ENCODE data around the gene RPL18. TPM values are rescaled to one million over a fixed set of nuclear protein-coding genes. Genes with fewer than 3 reads are reported as not detected.

Gene RPL18
- total RNA-seq, 3 donors from 2014 or later (not counting 1 experiment from before 2014, with no cell fraction given) = 900 to 1,086 (median 1,066) TPM

DNA sequence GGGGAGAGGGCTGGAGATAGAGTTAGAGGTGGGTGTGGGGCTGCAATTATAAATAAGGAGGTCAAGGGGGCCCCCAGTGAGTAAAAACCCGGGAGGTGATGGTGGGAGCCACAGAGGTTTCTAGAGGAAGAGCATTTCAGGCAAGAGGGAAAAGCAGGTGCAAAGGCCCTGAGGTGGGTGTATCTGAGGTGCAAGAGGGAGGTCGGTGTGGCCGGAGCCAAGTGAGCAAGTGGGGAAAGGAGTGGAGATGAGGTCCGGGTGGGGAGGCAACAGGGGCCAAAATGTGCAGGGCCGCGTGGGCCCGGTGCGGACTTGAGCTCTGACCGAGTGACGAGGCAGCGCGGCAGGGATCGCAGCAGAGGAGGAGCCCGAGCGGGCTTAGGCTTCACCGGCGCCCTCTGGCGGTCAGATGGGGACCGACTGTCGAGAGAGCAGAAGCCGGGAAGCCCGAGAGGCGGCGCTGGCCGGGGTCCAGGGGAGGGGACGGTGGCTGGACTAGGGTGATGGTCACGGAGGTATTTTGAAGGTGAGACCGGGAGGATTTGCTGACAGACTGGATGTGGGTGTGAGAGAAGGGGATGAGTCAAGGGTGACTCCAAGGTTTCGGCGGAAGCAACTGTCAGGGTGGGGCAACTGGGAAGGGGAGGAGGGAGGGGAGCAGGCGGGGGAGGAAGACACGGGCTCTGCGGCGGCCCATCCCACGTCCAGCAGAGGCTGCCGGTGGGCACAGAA lies 30.1 kb downstream of the RPL18 start:
- Mint-ChIP-seq H3K4me3 (peak overlapping the region; percentile 49), H3K4me1 (peaks cover 14 to 17% of the 10 kb centered on the region in 2 donors), H3K27me3 (ENCODE audit: low read depth in 2 of 2) (peaks cover 7 to 8% of the 10 kb centered on the region in 2 donors), H3K36me3 (no peaks in the 10 kb centered on the region), H3K27ac (peak overlapping the region in 1 of 2 donors; percentile 87), H3K9me3 (no peaks in the 10 kb centered on the region)
- no peaks in the 10 kb centered on the region for H3K27me3 ChIP-seq (ENCODE audit: control insufficient read depth, insufficient read depth, low read length)
- WGBS (ENCODE audit: insufficient coverage) = 3% methylated on average over 36 of the region's 36 CpGs
- H3K9me3 ChIP-seq (ENCODE audit: control insufficient read depth, insufficient read depth, low read length) = peaks cover 5% of the 10 kb centered on the region
- DNase-seq (peak; percentile 87 to 93), ATAC-seq (peak; percentile 92 to 94 (median 94))
- H3K27ac ChIP-seq (ENCODE audit: low read length) = no peak overlapping the region
- H3K4me1 ChIP-seq (ENCODE audit: control insufficient read depth, insufficient read depth, low read length) = peaks cover 15% of the 10 kb centered on the region
- intact Hi-C loops (cut with micrococcal nuclease) = no loop called here
- TF ChIP-seq, protein P1, sequence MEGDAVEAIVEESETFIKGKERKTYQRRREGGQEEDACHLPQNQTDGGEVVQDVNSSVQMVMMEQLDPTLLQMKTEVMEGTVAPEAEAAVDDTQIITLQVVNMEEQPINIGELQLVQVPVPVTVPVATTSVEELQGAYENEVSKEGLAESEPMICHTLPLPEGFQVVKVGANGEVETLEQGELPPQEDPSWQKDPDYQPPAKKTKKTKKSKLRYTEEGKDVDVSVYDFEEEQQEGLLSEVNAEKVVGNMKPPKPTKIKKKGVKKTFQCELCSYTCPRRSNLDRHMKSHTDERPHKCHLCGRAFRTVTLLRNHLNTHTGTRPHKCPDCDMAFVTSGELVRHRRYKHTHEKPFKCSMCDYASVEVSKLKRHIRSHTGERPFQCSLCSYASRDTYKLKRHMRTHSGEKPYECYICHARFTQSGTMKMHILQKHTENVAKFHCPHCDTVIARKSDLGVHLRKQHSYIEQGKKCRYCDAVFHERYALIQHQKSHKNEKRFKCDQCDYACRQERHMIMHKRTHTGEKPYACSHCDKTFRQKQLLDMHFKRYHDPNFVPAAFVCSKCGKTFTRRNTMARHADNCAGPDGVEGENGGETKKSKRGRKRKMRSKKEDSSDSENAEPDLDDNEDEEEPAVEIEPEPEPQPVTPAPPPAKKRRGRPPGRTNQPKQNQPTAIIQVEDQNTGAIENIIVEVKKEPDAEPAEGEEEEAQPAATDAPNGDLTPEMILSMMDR (IDR thresholded peaks at IDR 0.05) = peak; percentile 81
- no peaks in the 10 kb centered on the region for H3K36me3 ChIP-seq (ENCODE audit: control insufficient read depth, insufficient read depth, low read length)
- peak overlapping the region; percentile 8 for H3K4me3 ChIP-seq (ENCODE audit: low read length)

DNA sequence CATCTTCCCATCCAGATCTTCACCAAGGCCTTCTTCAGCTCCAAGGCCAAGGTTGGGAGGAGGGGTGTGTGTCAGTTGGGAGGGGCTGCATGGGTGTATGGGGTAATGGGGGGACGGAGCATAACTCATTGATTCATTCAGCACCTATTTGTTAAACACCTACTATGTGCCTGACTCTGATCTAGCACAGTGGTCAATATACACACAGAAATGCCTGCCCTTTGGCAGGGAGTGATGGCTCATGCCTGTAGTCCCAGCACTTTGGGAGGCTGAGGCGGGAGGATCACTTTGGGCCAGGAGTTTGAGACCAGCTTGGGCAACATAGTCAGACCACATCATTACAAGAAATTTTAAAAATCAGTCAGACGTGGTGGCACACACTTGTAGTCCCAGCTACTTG lies 31.6 kb downstream of the RPL18 start:
- Mint-ChIP-seq H3K36me3 (no peaks in the 10 kb centered on the region), H3K27me3 (ENCODE audit: low read depth in 2 of 2) (peaks cover 7 to 8% of the 10 kb centered on the region in 2 donors), H3K9me3 (no peaks in the 10 kb centered on the region), H3K27ac (no peak overlapping the region), H3K4me1 (peaks cover 14 to 17% of the 10 kb centered on the region in 2 donors), H3K4me3 (no peak overlapping the region)
- no peak overlapping the region for H3K4me3 ChIP-seq (ENCODE audit: low read length)
- ATAC-seq (no peak), DNase-seq (no peak)
- H3K4me1 ChIP-seq (ENCODE audit: control insufficient read depth, insufficient read depth, low read length) = peaks cover 16% of the 10 kb centered on the region
- intact Hi-C loops (cut with micrococcal nuclease) = no loop called here
- TF ChIP-seq, protein P1 (IDR thresholded peaks at IDR 0.05) = no peak
- H3K27ac ChIP-seq (ENCODE audit: low read length) = no peak overlapping the region
- no peaks in the 10 kb centered on the region for H3K27me3 ChIP-seq (ENCODE audit: control insufficient read depth, insufficient read depth, low read length)
- peaks cover 5% of the 10 kb centered on the region for H3K9me3 ChIP-seq (ENCODE audit: control insufficient read depth, insufficient read depth, low read length)
- WGBS (ENCODE audit: insufficient coverage) = 87% methylated on average over 2 of the region's 3 CpGs
- no peaks in the 10 kb centered on the region for H3K36me3 ChIP-seq (ENCODE audit: control insufficient read depth, insufficient read depth, low read length)

DNA sequence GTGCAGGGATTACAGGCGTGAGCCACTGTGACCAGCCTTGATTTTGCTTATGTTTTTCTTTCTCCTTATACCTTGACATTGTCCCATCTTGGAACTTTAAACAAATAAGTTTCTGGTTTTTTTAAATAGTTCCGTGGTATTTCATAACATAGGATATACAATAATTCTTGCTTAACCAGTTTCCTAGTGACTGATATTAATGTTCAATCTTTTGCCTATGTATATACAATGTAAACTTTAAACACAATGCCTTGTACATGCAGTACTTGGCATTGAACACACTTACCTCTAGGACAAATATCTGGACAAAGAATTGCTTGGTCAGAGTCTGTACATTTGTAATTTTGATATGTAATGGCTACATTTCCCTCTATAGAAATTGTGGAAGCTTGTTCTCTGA lies 36.8 kb downstream of the RPL18 start:
- no peak overlapping the region for H3K4me3 Mint-ChIP-seq
- ATAC-seq (no peak), DNase-seq (no peak)
- intact Hi-C loops (cut with micrococcal nuclease) = no loop called here
- Histone ChIP-seq H3K27me3 (ENCODE audit: control insufficient read depth, insufficient read depth, low read length) (no peaks in the 10 kb centered on the region), H3K4me3 (ENCODE audit: low read length) (no peak overlapping the region), H3K36me3 (ENCODE audit: control insufficient read depth, insufficient read depth, low read length) (no peaks in the 10 kb centered on the region), H3K9me3 (ENCODE audit: control insufficient read depth, insufficient read depth, low read length) (peaks cover 5% of the 10 kb centered on the region), H3K27ac (ENCODE audit: low read length) (no peak overlapping the region), H3K4me1 (ENCODE audit: control insufficient read depth, insufficient read depth, low read length) (peaks cover 6% of the 10 kb centered on the region)
- TF ChIP-seq, protein P1 (IDR thresholded peaks at IDR 0.05) = no peak
- peaks cover 6 to 7% of the 10 kb centered on the region in 2 donors for H3K4me1 Mint-ChIP-seq
- no peak overlapping the region for H3K27ac Mint-ChIP-seq
- 94% methylated on average over 1 of the region's 2 CpGs for WGBS (ENCODE audit: insufficient coverage)
- peaks cover 7 to 8% of the 10 kb centered on the region in 2 donors for H3K27me3 Mint-ChIP-seq (ENCODE audit: low read depth in 2 of 2)
- H3K36me3 Mint-ChIP-seq = no peaks in the 10 kb centered on the region
- H3K9me3 Mint-ChIP-seq = no peaks in the 10 kb centered on the region

Data from natural killer cell (primary cell).